ENCODE measurements around the gene SLC16A4.

Gene SLC16A4

DNA sequence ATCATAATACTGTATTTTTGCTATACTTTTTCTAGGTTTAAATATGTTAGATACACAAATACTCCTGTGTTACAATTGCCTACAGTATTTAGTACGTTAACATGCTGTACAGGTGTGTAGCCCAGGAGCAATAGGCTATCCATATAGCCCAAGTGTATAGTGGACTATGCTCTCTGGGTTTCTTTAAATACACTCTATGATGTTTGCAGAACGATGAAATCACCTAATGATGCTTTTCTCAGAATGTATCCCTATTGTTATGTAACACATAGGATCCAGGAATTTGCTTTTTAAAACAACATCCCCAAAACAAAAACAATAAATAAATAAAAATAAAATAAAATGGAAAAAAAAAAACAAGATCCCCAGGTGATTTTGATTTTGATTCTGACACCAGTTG is 69.8 kb downstream of the SLC16A4 start:
- no peak for DNase-seq

DNA sequence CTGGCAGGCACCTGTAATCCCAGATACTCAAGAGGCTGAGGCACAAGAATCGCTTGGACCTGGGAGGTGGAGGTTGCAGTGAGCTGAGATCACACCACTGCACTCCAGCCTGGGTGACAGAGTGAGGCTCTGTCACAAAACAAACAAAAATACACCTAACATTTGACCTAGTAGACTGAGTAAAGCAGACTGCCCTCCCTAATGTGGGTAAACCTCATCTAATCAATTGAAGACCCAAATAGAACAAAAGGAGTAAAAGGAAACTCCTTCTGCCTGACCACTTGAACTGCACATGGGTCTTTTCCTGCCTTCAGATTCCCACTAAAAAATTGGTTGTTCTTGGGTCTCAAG is 70.7 kb downstream of the SLC16A4 start:
- DNase-seq, result no peak

GRCh38 chr1:110319332-110320167 is 71.3 kb downstream of the SLC16A4 start:
- DNase-seq, result no peak

DNA sequence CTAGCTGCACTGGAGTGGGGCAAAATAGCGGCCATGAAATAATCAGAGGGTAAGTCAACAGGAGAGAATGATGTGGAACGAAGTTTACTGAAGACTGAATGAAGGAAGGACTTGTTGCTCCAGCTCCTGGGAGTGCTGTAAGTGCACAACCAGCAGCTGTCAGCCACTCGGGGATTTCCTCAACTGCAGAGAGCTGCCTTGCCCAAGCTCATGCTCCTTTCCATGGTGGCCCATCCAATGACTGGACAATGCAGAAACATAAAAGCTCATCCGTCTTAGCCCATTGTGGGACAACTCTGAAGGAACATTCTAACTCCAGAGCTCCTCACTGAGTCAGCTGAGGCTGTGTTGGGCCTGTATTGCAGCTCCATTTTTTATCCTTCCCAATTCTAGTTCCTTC is 72.8 kb downstream of the SLC16A4 start:
- DNase-seq, result no peak

DNA sequence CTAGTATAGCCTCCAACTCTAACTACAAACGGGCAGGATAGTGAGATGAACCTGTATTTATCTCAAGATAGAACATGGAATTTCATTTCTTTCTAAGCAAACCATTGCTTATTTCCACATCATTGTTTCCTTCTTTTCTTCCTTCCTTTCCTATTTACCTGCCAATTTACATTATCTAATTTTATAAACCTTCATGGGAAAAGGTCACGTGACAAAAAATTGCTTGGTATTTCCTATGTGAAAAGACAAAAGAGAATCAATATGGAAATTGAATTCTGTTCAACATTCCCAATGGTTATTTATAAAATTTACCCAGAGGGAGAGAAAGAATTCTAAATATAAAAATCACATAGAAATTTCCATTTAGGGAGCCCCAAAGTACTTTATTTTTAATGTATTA is 74.1 kb downstream of the SLC16A4 start:
- DNase-seq, result no peak
